K562 (cell line): ENCODE measurements around the gene GOLT1A. TPM values are rescaled to one million over a fixed set of nuclear protein-coding genes. Genes with fewer than 3 reads are reported as not detected.

ENCODE experiments used
- ARID1B ChIP-seq: fragments of 450-650 bp; IDR thresholded peaks from 2 replicates; pipeline ENCODE4 v1.6.1; 2016; ENCODE audit warnings: antibody characterized with exemption, mild to moderate bottlenecking, inconsistent platforms
- CBFA2T3 ChIP-seq: fragments of 450-650 bp; IDR thresholded peaks from 2 replicates; pipeline ENCODE4 v1.6.1; 2017
- CTBP1 ChIP-seq: fragments of 450-650 bp; IDR thresholded peaks from 2 replicates; pipeline ENCODE4 v1.6.1; 2016; ENCODE audit warnings: borderline replicate concordance
- DPF2 ChIP-seq: fragments of 450-650 bp; IDR thresholded peaks from 2 replicates; pipeline ENCODE4 v1.6.1; 2016
- ESRRB ChIP-seq: fragments of 250-450 bp; sonication (Bioruptor Pico); IDR thresholded peaks from 2 replicates; pipeline ENCODE4 v1.5.0; 2020; ENCODE audit warnings: mild to moderate bottlenecking, moderate library complexity, borderline replicate concordance
- HNRNPUL1 ChIP-seq: fragments of 200-400 bp; formaldehyde crosslinking; IDR thresholded peaks from 2 replicates; pipeline ENCODE4 v1.6.1; 2017; ENCODE audit warnings: low read length
- POLR2AphosphoS5 ChIP-seq: IDR thresholded peaks from 2 replicates; pipeline ENCODE4 v1.6.1; 2011; ENCODE audit warnings: mild to moderate bottlenecking, low read depth, low read length, moderate library complexity; ENCODE audit not compliant: control insufficient read depth, insufficient read depth
- SMARCA4 ChIP-seq: fragments of 450-650 bp; IDR thresholded peaks from 2 replicates; pipeline ENCODE4 v1.6.1; 2016
- TCF3 ChIP-seq: sonication (generic); formaldehyde crosslinking; IDR thresholded peaks from 2 replicates; pipeline ENCODE4 v1.4.0; 2020; ENCODE audit warnings: mild to moderate bottlenecking, missing genetic modification reagents
- ZNF175 ChIP-seq: fragments of 200-800 bp; sonication (Bioruptor generic); IDR thresholded peaks from 2 replicates; pipeline ENCODE4 v1.6.1; 2016; ENCODE audit warnings: low read depth, mild to moderate bottlenecking, missing genetic modification characterization, missing compliant biosample characterization
- ZNF644 ChIP-seq: fragments of 200-800 bp; sonication (Bioruptor generic); IDR thresholded peaks from 2 replicates; pipeline ENCODE4 v1.6.1; 2016; ENCODE audit warnings: low read depth, missing genetic modification characterization, missing compliant biosample characterization
- ZNF766 ChIP-seq: fragments of 200-800 bp; sonication (Bioruptor generic); conservative IDR thresholded peaks from 2 replicates; pipeline ENCODE4 v1.6.1; 2016; ENCODE audit warnings: missing genetic modification characterization, missing compliant biosample characterization
- polyA plus RNA-seq, 8 experiments: library from polyadenylated mRNA; depleted of rRNA in 4 of 8; stranded (reverse) in 5 of 8; unstranded in 3 of 8; fragments of >200 nt; fragmentation: Nextera tagmentation in 2 of 8; fragmentation: Illumina TruSeq in 1 of 8; extraction: Ambion mirVana in 2 of 8; extraction: Trizol in 1 of 8; gene quantifications; 2 replicates each; pipeline versions ENCODE4 v1.2.1 to v1.2.3, GENCODE V29; 2011 to 2014; ENCODE audit warnings: inconsistent platforms in 1 of 8, missing spikeins in 1 of 8
- total RNA-seq, 7 experiments: library from RNA; depleted of rRNA in 6 of 7; stranded (reverse); fragments of >200 nt in 6 of 7; fragmentation: Illumina TruSeq in 2 of 7; extraction: Trizol in 2 of 7; gene quantifications; 2 replicates each; pipeline versions ENCODE4 v1.2.1 to v1.2.3, GENCODE V29; 2011 to 2021; ENCODE audit warnings: low replicate concordance in 1 of 7
- TF ChIP-seq, protein P1 (sequence below): fragments of 200-800 bp; sonication (Bioruptor generic); IDR thresholded peaks from 2 replicates; pipeline ENCODE4 v1.6.1; 2017; ENCODE audit warnings: missing genetic modification characterization, missing compliant biosample characterization
- TF ChIP-seq, protein P2 (sequence below), 2 experiments: fragments of 200-800 bp in 1 of 2; sonication (Bioruptor generic) in 1 of 2; sonication (generic) in 1 of 2; formaldehyde crosslinking in 1 of 2; IDR thresholded peaks in 1 of 2; conservative IDR thresholded peaks in 1 of 2; 2 replicates each; pipeline versions ENCODE4 v1.5.0 to v1.6.1; 2016 to 2020; ENCODE audit warnings: missing compliant biosample characterization in 1 of 2, missing genetic modification characterization in 1 of 2, missing genetic modification reagents in 1 of 2
- TF ChIP-seq, protein P3 (sequence below): fragments of 250-450 bp; sonication (Bioruptor Pico); IDR thresholded peaks from 2 replicates; pipeline ENCODE4 v1.4.0; 2020; ENCODE audit warnings: borderline replicate concordance
- TF ChIP-seq, protein P4 (sequence below), 2 experiments: fragments of 250-450 bp in 1 of 2; fragments of 450-650 bp in 1 of 2; sonication (Bioruptor Pico) in 1 of 2; IDR thresholded peaks; 2 replicates each; pipeline versions ENCODE4 v1.6.1 to v1.8.0; 2016 to 2021; ENCODE audit warnings: mild to moderate bottlenecking in 2 of 2, moderate library complexity in 2 of 2, missing compliant biosample characterization in 1 of 2, missing genetic modification characterization in 1 of 2
- TF ChIP-seq, protein P5 (sequence below): fragments of 250-450 bp; sonication (Bioruptor Pico); IDR thresholded peaks from 2 replicates; pipeline ENCODE4 v1.4.0; 2020; ENCODE audit warnings: mild to moderate bottlenecking, moderate library complexity, borderline replicate concordance

The GOLT1A gene
- total and polyA plus RNA-seq, 9 of the 15 experiments (the other 6 are each of a cell fraction or from before 2014, with no cell fraction given), result not detected

DNA sequence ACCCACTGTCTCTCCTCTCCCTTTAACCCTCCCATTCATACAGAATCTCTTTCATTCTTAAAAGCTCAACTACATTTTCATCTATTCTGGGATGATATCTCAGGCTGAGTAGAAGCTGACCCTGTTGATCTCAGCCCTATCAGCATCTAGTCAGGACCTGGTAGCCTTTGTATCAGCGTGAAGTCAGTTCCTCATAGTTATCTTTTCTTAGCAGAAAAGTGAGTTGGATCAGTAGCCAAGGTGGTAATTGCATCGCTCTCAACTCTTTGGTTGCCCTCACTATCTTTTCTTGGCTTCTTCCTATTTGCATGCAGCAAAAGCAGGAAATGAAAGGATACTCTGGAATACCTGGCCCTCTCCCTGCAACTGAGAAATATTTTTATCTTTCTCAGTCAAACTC lies 13.6 kb upstream of the GOLT1A start (continued):
- TF ChIP-seq CTBP1, result peak; percentile 80; the same call in 1 of the 2 replicates
- 0 out of 2 replicates have a peak, but pooled peaks have one; percentile 70 for TF ChIP-seq ESRRB (CRISPR knock-in tag)
- TF ChIP-seq, protein P1, sequence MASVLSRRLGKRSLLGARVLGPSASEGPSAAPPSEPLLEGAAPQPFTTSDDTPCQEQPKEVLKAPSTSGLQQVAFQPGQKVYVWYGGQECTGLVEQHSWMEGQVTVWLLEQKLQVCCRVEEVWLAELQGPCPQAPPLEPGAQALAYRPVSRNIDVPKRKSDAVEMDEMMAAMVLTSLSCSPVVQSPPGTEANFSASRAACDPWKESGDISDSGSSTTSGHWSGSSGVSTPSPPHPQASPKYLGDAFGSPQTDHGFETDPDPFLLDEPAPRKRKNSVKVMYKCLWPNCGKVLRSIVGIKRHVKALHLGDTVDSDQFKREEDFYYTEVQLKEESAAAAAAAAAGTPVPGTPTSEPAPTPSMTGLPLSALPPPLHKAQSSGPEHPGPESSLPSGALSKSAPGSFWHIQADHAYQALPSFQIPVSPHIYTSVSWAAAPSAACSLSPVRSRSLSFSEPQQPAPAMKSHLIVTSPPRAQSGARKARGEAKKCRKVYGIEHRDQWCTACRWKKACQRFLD (CRISPR knock-in tag), result peak; percentile 80
- TF ChIP-seq, protein P2, sequence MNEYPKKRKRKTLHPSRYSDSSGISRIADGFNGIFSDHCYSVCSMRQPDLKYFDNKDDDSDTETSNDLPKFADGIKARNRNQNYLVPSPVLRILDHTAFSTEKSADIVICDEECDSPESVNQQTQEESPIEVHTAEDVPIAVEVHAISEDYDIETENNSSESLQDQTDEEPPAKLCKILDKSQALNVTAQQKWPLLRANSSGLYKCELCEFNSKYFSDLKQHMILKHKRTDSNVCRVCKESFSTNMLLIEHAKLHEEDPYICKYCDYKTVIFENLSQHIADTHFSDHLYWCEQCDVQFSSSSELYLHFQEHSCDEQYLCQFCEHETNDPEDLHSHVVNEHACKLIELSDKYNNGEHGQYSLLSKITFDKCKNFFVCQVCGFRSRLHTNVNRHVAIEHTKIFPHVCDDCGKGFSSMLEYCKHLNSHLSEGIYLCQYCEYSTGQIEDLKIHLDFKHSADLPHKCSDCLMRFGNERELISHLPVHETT (CRISPR knock-in tag; conservative IDR thresholded peaks at IDR 0.05 in 1 of 2, IDR thresholded peaks at IDR 0.05 in 1 of 2), result peak in 1 of 2 experiments; percentile 91; a peak in 2 of 4 replicates
- 0 out of 2 replicates have a peak, but pooled peaks have one; percentile 60 for TF ChIP-seq DPF2
- peak; percentile 70; the same call in 1 of the 2 replicates for TF ChIP-seq SMARCA4
- TF ChIP-seq CBFA2T3, result peak; percentile 93
- peak; percentile 90 for TF ChIP-seq ARID1B
- TF ChIP-seq, protein P3, sequence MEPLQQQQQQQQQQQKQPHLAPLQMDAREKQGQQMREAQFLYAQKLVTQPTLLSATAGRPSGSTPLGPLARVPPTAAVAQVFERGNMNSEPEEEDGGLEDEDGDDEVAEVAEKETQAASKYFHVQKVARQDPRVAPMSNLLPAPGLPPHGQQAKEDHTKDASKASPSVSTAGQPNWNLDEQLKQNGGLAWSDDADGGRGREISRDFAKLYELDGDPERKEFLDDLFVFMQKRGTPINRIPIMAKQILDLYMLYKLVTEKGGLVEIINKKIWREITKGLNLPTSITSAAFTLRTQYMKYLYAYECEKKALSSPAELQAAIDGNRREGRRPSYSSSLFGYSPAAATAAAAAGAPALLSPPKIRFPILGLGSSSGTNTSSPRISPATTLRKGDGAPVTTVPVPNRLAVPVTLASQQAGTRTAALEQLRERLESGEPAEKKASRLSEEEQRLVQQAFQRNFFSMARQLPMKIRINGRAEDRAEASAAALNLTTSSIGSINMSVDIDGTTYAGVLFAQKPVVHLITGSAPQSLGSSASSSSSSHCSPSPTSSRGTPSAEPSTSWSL (CRISPR knock-in tag), result no peak
- TF ChIP-seq, protein P4, sequence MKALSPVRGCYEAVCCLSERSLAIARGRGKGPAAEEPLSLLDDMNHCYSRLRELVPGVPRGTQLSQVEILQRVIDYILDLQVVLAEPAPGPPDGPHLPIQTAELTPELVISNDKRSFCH (CRISPR knock-in tag; IDR thresholded peaks at IDR 0.05), result no peak
- TF ChIP-seq, protein P4 (tag; IDR thresholded peaks at IDR 0.05), result no peak
- TF ChIP-seq HNRNPUL1, result no peak
- TF ChIP-seq POLR2AphosphoS5, result peak; percentile 85
- TF ChIP-seq ZNF644, result peak; percentile 94
- TF ChIP-seq ZNF766, result peak; percentile 87
- TF ChIP-seq ZNF175 (CRISPR knock-in tag), result 0 out of 2 replicates have a peak, but pooled peaks have one; percentile 28
- TF ChIP-seq, protein P5, sequence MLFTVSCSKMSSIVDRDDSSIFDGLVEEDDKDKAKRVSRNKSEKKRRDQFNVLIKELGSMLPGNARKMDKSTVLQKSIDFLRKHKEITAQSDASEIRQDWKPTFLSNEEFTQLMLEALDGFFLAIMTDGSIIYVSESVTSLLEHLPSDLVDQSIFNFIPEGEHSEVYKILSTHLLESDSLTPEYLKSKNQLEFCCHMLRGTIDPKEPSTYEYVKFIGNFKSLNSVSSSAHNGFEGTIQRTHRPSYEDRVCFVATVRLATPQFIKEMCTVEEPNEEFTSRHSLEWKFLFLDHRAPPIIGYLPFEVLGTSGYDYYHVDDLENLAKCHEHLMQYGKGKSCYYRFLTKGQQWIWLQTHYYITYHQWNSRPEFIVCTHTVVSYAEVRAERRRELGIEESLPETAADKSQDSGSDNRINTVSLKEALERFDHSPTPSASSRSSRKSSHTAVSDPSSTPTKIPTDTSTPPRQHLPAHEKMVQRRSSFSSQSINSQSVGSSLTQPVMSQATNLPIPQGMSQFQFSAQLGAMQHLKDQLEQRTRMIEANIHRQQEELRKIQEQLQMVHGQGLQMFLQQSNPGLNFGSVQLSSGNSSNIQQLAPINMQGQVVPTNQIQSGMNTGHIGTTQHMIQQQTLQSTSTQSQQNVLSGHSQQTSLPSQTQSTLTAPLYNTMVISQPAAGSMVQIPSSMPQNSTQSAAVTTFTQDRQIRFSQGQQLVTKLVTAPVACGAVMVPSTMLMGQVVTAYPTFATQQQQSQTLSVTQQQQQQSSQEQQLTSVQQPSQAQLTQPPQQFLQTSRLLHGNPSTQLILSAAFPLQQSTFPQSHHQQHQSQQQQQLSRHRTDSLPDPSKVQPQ (CRISPR knock-in tag), result peak; percentile 63; the same call in 1 of the 2 replicates
- peak; percentile 97 for TF ChIP-seq TCF3
